Measurements from ENCODE around the gene CD3E.

CD3E gene

DNA sequence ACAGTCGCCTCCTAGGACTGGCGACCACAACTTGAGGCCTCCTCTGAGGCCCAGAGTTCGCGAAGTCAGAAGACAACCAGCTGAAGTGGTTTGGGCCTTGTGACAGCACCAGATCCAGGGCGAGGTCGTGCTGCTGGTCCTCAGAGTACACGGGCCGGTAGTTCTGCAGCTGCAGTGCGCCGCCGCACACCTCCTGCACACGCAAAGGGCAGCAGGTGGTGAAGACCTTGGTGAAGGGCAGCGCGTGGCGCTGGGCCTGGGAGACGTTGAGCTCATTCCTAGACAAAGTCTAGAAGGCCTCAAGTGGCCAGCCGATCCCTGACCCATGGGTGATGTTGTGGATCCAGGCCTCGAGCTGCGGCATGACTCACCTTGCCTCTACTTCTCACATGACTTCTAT lies 18.2 kb downstream of the CD3E start:
- DNase-seq (ENCODE audit: low read depth, low spot score), result no peak

DNA sequence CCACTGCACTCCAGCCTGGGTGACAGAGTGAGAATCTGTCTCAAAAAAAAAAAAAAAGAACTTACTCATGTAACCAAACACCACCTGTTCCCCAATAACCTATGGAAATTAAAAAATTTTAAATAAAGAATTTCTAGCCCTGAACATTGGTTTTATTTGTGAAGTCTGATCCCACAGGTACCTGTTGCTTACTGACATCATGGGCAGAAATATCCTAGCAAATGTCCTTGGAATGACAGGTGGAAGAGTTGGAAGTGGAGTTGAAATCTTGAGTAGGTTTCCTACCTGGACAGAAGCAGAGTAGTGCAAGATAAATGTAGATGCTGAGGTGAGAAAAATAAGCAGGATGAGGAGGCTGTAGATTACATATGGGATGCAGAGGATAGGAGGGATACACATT lies 20.8 kb downstream of the CD3E start:
- DNase-seq (ENCODE audit: low read depth, low spot score), result no peak

DNA sequence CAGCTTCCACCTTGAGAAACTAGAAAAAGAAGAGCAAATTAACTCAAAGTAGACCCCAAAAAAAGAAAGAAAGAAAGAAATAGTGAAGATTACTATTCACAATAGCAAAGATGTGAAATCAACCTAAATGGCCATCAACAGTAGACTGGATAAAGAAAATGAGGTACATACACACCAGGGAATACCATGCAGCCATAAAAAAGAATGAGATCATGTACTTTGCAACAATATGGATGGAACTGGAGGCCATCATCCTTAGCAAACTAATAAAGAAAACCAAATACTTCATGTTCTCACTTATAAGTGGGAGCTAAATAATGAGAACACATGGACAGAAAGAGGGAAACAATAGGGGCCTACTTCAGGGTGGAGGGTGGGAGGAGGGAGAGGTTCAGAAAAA lies 24.2 kb downstream of the CD3E start:
- no peak for DNase-seq (ENCODE audit: low read depth, low spot score)

DNA sequence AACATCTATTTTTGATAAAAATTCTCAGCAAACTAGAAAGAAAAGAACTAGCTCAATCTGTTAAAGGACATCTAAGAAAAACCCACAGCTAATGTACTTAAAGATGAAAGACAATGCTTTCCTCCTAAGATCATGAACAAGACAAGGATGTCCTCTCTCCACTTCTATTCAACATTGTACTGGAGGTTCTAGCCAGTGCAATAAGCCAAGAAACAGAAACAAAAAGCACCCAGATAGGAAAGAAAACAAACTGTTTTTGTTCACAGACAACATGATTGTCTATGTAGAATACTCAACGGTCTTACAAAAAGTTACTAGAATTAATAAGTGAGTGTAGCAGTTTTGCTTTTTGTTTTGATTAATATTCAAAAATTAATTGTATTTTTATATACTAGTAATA lies 30.2 kb downstream of the CD3E start:
- no peak for DNase-seq (ENCODE audit: low read depth, low spot score)

DNA sequence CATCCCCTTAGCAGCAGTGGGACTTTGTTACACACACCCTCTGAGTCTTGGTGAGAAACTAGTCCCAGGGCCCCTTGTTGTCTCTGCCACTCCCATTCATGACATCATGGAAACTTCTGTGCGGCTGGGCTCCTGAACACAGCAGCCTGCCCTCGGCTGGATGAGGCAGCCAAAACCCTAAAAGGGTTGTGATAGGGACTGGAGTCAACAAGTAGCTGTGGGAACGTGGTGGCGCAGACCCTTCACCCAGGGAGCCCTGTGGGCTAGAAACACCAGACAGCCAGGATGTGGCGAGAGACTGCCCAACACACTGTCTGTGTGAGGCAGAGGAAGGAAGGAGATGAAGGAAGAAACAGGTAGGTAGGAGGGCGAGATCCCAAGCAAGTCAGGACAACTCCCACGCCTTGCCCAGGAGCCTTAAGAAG lies 34.1 kb downstream of the CD3E start:
- no peak for DNase-seq (ENCODE audit: low read depth, low spot score)

DNA sequence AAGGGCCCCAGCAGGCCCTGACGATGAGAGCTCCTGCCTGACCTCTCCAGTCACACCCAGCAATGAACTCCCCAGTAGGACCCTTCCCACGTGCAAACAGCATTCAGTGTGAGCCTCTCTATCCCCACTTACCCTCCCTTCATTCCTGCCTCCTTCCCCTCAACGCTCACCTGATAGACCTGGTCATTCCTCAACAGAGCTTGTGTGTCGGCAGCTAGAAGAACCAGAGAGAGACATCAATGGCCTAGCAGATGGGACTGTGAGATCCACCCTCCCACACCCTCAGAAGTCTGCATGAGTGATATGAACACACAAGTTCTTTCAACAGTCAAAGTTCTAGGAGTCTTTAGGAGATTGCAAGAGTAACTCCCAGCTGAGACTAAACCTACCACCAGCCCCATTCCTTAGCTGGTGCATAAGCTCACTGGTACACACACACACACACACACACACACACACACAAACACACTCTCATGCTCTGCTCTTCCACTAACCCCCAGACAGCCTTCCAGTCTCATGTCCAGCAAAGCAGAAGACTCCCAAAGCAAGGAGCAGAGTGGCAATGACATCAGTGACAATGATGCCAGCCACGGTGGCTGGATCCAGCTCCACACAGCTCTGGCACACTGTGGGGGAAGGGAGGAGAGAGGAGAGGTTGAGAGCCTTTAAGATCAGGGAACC lies 34.9 kb downstream of the CD3E start:
- DNase-seq (ENCODE audit: low read depth, low spot score), result no peak

DNA sequence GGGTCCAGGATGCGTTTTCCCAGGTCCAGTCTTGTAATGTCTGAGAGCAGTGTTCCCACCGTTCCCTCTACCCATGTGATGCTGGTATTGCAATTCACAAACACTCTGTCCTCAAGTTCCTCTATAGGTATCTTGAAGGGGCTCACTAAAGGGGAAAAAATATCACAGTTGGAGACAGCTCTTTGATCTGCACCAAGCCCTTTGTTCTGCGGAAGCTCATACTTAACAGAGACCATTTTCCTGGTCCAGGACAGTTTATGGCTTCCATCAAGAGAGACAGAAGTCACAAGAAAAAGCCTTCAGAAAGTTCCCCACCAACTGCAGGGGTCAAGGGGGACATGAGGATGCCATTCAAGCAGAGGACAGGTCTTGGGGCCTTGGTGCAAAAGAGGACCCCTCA lies 35.9 kb downstream of the CD3E start:
- no peak for DNase-seq (ENCODE audit: low read depth, low spot score)

DNA sequence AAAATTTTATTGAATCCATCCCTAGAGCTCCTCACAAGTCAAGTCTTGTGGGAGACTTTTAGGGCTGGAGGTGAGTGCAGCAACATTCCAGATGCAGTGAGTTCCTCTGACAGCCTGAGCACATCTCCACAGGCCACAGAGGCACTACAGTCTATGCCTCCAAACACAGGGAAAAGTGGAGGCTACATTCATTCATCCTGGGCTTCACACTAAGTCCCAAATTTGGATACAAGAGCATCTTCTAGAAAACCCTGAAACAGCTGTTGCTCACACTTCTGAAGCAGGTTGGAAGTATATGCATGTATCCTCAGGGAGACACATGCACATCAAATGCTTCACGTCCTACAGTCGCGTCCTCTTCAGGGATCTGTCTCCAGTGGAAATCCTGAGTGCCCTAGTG lies 36.7 kb downstream of the CD3E start:
- no peak for DNase-seq (ENCODE audit: low read depth, low spot score)

DNA sequence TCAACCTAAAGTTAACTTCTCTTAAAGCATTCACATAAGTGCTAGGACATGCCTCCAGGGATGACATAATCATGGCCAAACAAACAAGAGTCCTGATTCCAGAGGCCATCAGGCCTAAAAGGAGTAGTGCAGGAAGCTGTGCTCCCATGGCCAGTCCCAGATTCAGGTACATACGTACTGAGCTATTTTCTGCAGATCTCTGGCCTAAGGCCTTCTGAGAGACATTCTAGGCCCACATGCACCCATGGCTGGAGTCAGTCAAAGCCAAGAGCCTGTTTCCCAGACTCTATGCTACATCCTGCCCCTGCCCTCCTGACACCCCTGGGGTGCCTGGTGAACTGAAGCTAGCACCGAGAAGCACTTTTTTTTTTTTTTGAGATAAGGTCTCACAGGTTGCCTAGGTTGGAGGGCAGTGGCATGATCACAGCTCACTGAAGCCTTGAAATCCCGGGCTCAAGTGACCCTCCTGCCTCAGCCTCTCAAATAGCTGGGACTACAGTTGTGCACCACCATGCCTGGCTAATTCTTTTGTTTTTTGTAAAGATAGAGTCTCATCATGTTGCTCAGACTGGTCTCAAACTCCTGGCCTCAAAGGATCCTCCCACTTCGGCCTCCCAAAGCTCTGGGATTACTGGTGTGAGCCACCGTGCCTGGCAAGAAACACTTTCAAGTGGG lies 37.4 kb downstream of the CD3E start:
- DNase-seq (ENCODE audit: low read depth, low spot score), result no peak

DNA sequence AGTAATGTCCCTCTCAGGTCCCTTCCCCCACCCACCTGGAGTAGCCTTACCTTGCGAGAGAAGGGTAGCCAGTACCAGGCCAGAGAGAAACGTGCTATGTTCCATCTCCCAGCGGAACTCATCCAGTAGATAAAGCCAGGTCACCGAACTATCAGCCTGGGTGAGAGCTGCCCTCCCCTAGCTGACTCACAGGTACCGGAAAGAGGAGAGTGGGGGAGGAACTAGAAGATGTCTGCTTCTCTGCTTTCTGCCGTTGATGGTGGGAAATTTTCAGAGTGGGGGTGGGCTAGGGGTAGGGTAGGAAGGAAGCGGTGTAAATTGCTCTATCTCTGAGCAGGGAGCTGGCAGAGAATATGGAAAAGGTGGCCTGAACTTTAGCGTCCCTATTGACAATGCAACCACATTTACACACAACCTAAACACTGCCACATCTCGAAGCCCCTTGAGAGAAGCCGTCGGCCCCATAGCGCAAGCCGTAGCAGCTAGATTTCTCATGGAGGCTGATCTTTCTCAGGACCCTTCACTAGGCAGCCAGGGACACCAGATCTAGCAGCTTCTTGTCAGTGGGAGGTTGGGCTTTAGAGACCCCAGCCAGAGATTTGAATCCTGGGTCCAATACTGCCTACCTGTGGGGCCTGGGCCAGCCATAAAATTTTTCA lies 38.1 kb downstream of the CD3E start, which contains the start of gene CD3D:
CD3D (minus strand) TSS at position 203 of the 659 bp plus-strand sequence; CDS start at position 105, 98 bp downstream.
- no peak for DNase-seq (ENCODE audit: low read depth, low spot score)

DNA sequence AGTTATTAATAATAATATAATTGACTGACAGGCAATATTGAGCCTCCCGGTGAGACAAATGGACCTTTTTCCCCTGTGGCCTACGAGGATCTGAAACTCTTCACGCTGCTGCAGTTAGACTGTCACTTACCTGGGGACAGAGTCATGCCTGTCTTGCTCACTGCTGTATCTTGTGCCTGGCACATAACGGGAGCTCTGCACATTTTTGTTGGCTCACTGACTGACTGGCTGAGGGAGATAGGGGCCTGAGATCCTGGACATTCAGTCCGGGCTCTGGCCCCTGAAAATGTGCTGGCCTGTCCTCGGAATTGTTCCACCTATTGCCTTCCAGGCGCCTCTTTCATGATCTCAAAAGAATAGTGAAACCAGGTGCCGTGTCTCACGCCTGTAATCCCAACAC lies 38.7 kb downstream of the CD3E start:
- DNase-seq (ENCODE audit: low read depth, low spot score), result no peak

DNA sequence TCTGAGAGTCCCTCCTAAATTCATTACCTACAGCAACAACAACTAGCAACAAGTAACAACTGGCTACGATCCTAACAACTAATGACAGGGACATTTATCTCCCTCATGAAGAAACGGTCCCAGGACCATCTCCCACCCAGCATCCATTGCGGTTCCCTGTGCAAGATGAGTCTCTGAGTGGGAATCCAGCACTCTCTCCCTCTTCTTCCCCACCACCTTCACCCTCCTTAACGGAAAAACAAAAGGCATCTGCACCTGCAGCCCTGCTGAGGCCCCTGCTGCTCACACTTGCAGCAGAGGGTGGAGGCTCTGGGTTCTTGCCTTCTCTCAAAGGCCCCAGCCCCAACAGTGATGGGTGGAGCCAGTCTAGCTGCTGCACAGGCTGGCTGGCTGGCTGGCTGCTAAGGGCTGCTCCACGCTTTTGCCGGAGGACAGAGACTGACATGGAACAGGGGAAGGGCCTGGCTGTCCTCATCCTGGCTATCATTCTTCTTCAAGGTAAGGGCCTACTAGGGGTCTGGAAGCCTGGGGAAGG lies 39.5 kb downstream of the CD3E start, which contains the start of gene CD3G:
CD3G (plus strand) TSS at position 364 of the 535 bp plus-strand sequence; CDS start at position 444, 80 bp downstream.
- no peak for DNase-seq (ENCODE audit: low read depth, low spot score)

DNA sequence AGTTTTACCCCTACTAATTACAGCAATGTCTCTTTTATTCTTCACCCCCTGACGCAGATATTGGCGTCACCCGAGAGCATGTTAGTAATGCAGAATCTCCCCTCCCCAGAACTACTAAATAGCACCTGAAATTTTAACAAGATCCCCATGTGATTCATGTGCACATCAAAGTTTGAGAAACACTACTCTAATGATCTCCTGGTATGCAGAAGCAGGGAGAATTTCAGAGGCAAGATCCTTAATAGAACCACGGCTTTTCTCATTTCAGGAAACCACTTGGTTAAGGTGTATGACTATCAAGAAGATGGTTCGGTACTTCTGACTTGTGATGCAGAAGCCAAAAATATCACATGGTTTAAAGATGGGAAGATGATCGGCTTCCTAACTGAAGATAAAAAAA lies 44.9 kb downstream of the CD3E start:
- no peak for DNase-seq (ENCODE audit: low read depth, low spot score)

DNA sequence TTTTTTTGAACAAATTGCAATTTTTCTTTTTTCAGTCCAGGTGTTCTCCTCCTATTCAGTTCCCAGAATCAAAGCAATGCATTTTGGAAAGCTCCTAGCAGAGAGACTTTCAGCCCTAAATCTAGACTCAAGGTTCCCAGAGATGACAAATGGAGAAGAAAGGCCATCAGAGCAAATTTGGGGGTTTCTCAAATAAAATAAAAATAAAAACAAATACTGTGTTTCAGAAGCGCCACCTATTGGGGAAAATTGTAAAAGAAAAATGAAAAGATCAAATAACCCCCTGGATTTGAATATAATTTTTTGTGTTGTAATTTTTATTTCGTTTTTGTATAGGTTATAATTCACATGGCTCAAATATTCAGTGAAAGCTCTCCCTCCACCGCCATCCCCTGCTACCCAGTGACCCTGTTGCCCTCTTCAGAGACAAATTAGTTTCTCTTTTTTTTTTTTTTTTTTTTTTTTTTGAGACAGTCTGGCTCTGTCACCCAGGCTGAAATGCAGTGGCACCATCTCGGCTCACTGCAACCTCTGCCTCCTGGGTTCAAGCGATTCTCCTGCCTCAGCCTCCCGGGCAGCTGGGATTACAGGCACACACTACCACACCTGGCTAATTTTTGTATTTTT lies 48.7 kb downstream of the CD3E start:
- DNase-seq (ENCODE audit: low read depth, low spot score), result peak; percentile 20

DNA sequence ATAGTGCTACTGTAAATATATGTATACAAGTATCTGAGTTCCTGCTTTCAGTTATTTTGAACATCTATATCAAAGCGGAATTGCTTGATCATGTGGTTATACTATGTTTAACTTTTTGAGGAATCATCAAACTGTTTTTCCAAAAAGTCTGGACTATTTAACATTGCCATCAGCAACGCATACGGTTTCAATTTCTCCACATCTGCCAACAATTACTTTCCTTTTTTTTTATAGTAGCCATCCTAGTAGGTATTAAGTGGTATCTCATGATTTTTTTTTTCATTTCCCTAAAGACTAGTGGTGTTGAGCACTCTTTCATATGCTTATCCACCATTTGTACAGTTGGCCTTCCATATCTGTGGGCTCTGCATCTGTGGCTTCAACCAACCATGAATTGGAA lies 53.5 kb downstream of the CD3E start:
- DNase-seq (ENCODE audit: low read depth, low spot score), result no peak

DNA sequence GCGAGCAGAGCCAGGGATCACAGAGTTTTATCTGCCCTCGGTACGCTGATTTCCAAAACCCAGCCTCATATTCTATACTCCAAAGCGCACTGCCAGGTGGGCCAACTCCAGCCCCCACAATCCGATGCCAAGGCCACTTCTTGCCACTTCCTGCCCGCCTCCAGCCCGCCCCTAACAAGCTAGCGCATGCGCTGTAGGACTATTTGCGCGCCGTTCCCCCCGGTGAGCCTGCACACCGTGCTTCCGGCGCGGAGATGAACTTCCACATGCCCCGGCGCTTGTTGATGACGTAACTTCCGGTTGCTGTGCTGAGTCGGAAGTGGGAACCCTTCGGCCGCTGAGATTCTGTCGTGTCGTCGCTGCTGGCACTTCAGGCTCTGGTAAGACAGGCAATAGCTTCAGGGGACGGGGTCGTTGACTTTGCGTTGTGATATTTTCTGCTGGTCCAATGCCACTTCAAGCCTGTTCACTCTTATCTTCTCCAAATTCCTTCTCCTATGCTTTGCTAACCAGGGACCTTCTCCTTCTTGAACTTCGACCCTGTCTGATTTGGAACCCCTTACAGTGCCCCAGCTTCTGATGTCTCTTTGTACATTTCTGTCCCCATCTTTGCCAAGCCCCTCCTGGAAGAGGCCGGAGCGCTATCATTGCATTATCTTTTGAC lies 54.9 kb downstream of the CD3E start, which contains the start of gene UBE4A:
UBE4A (plus strand) TSS at position 306 of the 664 bp plus-strand sequence. CDS start 5,481 bp downstream, outside the sequence.
- DNase-seq (ENCODE audit: low read depth, low spot score), result peak; percentile 96

DNA sequence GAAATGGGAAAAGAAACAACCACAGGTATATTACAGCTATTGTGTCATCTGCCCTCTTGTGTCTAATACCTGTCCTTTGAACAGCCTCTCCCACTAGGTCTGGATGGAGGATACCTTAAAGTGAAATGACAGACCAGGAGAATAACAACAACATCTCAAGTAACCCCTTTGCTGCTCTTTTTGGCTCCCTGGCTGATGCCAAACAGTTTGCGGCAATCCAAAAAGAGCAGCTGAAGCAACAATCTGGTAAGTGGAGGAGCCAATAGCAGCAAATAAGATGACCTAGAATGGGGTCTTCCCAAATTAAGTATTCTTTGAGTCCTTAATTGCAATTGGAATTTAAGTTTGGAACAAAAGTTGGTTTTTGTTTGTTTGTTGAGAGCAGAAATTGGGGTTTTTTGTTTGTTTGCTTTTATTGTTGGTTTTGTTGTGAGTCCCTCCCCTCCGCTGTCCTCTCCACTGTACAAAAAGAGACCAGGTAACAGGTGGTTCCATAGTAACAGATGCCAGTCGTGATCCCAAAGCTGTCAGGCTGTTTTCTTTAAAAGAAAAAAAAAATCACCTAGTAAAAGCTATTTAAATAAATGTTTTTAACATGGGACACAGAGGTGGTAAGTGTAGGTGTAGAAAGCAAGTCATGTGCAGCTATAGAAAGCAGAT lies 60.6 kb downstream of the CD3E start:
- no peak for DNase-seq (ENCODE audit: low read depth, low spot score)

Data from astrocyte of the hippocampus (primary cell).